B cell (primary cell): Measurements from ENCODE around the gene EXOSC2. TPM values are rescaled to one million over a fixed set of nuclear protein-coding genes. Genes with fewer than 3 reads are reported as not detected.
A peak's percentile ranks its signal among the peaks of the same experiment; 100 is the strongest.

ENCODE experiments used
- ATAC-seq: fragments of 200-7000 bp; cut with Tn5 transposase; one replicate; pipeline ENCODE4 v1.10.0; 2021; ENCODE audit warnings: low read depth, mild to moderate bottlenecking, moderate number of reproducible peaks, moderate library complexity
- CTCF ChIA-PET: fragments of 350-600 bp; sonication (Branson Sonifier 250); formaldehyde crosslinking; loops from one replicate; lab custom pipeline; 2021; ENCODE audit warnings: antibody characterized with exemption, inconsistent platforms; lab: Charles Lee
- POLR2A ChIA-PET: fragments of 350-600 bp; sonication (Branson Sonifier 250); formaldehyde crosslinking; loops from one replicate; lab custom pipeline; 2021; ENCODE audit warnings: antibody characterized with exemption; lab: Charles Lee
- DNase-seq: peaks from one replicate; pipeline ENCODE4 v3.0.0; 2013
- H2AFZ ChIP-seq: 2 replicates; pipeline ENCODE4 v1.6.1; 2012; ENCODE audit warnings: mild to moderate bottlenecking, low read depth, low read length; ENCODE audit not compliant: insufficient read depth, poor library complexity, severe bottlenecking
- H3K27ac ChIP-seq, 2 donors: 1 replicate in 1 of 2; 2 replicates in 1 of 2; pipeline ENCODE4 v1.5.1; 2012 to 2013; ENCODE audit warnings: low read length in 2 of 2, mild to moderate bottlenecking in 2 of 2, moderate library complexity in 1 of 2
- H3K27me3 ChIP-seq, 4 experiments: fragments of 200-600 bp in 1 of 4; sonication (generic) in 1 of 4; replicated peaks in 1 of 4; 1 replicate in 2 of 4; 2 replicates in 2 of 4; pipeline versions ENCODE4 v1.6.1 to v1.7.0; 2013 to 2016; ENCODE audit warnings: low read length in 3 of 4, mild to moderate bottlenecking in 2 of 4, mixed read lengths in 1 of 4, moderate library complexity in 1 of 4; ENCODE audit not compliant: insufficient read depth in 4 of 4, control insufficient read depth in 3 of 4; ENCODE audit errors: control extremely low read depth in 1 of 4
- H3K36me3 ChIP-seq, 2 experiments: replicated peaks in 1 of 2; 1 replicate in 1 of 2; 2 replicates in 1 of 2; pipeline versions ENCODE4 v1.6.1 to v1.7.1; 2013; ENCODE audit warnings: low read length in 1 of 2; ENCODE audit not compliant: insufficient read depth in 2 of 2, control insufficient read depth in 1 of 2; ENCODE audit errors: control extremely low read depth in 1 of 2, extremely low read depth in 1 of 2
- H3K4me1 ChIP-seq, 2 donors: fragments of 200-600 bp in 1 of 2; sonication (generic) in 1 of 2; 1 replicate in 1 of 2; 2 replicates in 1 of 2; pipeline versions ENCODE4 v1.5.1 to v1.6.1; 2013 to 2017; ENCODE audit warnings: low read length in 2 of 2; ENCODE audit not compliant: control insufficient read depth in 2 of 2, insufficient read depth in 2 of 2
- H3K4me2 ChIP-seq: replicated peaks from 2 replicates; pipeline ENCODE3; 2012; ENCODE audit warnings: mild to moderate bottlenecking, low read depth, low read length; ENCODE audit not compliant: poor library complexity, severe bottlenecking
- H3K4me3 ChIP-seq, 5 experiments: fragments of 200-600 bp in 1 of 5; sonication (generic) in 1 of 5; 1 replicate in 3 of 5; 2 replicates in 2 of 5; pipeline versions ENCODE4 v1.5.1 to v1.7.0; 2011 to 2016; ENCODE audit warnings: low read length in 4 of 5, mild to moderate bottlenecking in 4 of 5, low read depth in 2 of 5, control low read depth in 1 of 5, moderate library complexity in 1 of 5; ENCODE audit not compliant: insufficient read depth in 1 of 5; ENCODE audit errors: control extremely low read depth in 1 of 5, extremely low read depth in 1 of 5
- H3K79me2 ChIP-seq: fragments of 200-600 bp; sonication (generic); one replicate; pipeline ENCODE4 v1.6.0; 2016; ENCODE audit warnings: low read length; ENCODE audit not compliant: control insufficient read depth, insufficient read depth
- H3K9ac ChIP-seq: fragments of 200-600 bp; sonication (generic); 2 replicates; pipeline ENCODE4 v1.6.1; 2017; ENCODE audit warnings: mild to moderate bottlenecking, low read length, moderate library complexity
- H3K9me3 ChIP-seq, 3 donors: one replicate each; pipeline versions ENCODE4 v1.6.1 to v1.7.1; 2013; ENCODE audit warnings: low read length in 2 of 3; ENCODE audit not compliant: control insufficient read depth in 2 of 3, insufficient read depth in 1 of 3; ENCODE audit errors: control extremely low read depth in 1 of 3
- H4K20me1 ChIP-seq: 2 replicates; pipeline ENCODE4 v1.6.0; 2012; ENCODE audit warnings: mild to moderate bottlenecking, low read length; ENCODE audit not compliant: insufficient read depth, control insufficient read depth, poor library complexity, severe bottlenecking
- H3K27ac Mint-ChIP-seq: one replicate; pipeline ENCODE4 v1.8.0; 2021; ENCODE audit warnings: mixed read lengths
- H3K27me3 Mint-ChIP-seq: one replicate; pipeline ENCODE4 v1.8.0; 2021; ENCODE audit warnings: mixed read lengths
- H3K4me1 Mint-ChIP-seq: one replicate; pipeline ENCODE4 v1.8.0; 2021; ENCODE audit warnings: mixed read lengths
- H3K4me3 Mint-ChIP-seq: one replicate; pipeline ENCODE4 v1.8.0; 2021; ENCODE audit warnings: mixed read lengths
- H3K9me3 Mint-ChIP-seq: one replicate; pipeline ENCODE4 v1.8.0; 2022; ENCODE audit warnings: mixed read lengths; ENCODE audit not compliant: insufficient read depth
- EZH2 ChIP-seq: IDR thresholded peaks from 2 replicates; pipeline ENCODE4 v1.6.1; 2012; ENCODE audit warnings: borderline replicate concordance, low read depth, mild to moderate bottlenecking, moderate library complexity, low read length; ENCODE audit not compliant: insufficient read depth, poor library complexity, severe bottlenecking
- WGBS: methylation state at CpG from one replicate; pipeline ENCODE4 v1.1.5; 2013; ENCODE audit warnings: missing lambda C conversion rate; ENCODE audit not compliant: insufficient coverage; 5-methylcytosine and 5-hydroxymethylcytosine counted together
- intact Hi-C: fragments of 100-400 bp; cut with micrococcal nuclease; formaldehyde crosslinking; loops from one replicate; pipeline ENCODE4 v1.10.0; 2022
- polyA plus RNA-seq: library from polyadenylated mRNA; depleted of rRNA; stranded (reverse); fragments of >200 nt; gene quantifications from 2 replicates; pipeline ENCODE4 v1.2.3, GENCODE V29; 2012
- total RNA-seq, 2 donors: library from RNA; stranded (reverse); fragments of 120-200 nt in 1 of 2; gene quantifications; 1 replicate in 1 of 2; 2 replicates in 1 of 2; pipeline versions ENCODE4 v1.2.3 to v1.2.4, GENCODE V29; 2013 to 2022
- TF ChIP-seq, protein P1 (sequence below): fragments of 200-600 bp; IDR thresholded peaks from one replicate; pipeline ENCODE4 v1.8.0; 2022; ENCODE audit warnings: antibody characterized with exemption, mild to moderate bottlenecking

Gene EXOSC2
- total and polyA plus RNA-seq, 2 donors (not counting 1 experiment from before 2014, with no cell fraction given): 31.5 to 53.3 TPM

DNA sequence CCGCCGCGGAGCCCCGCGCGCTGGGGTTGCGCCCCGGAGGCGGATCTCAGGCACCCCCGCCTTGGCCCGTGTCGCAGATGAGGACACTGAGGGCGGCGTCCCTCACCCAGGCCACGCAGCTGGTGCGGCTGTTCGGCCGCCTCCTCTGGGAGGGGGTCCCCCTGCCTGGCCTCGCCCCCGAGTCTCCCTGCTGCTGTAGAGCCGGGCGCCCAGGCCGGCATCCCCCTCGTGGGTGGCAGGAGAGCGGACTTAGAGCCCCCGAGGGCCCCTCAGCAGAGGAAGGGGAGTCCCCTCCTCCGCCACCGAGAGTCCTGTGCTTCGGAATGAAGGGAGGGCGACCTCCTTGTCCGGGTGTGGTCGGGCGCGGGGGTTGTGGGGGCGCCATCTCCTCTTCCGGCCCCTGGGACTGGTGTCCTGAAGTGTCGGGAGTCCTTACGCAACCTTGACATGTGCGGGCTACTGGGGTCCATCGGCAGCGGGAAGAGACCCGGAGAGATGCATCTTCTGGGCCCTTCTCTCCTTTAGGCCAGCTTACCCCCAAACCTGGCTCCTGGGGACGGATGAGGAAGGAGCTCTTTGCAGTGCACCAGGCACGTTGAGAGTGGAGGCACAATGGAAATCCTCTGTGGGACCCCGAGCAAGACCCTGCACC is 11.7 kb upstream of the EXOSC2 start:
- DNase-seq: peak; percentile 61
- Histone ChIP-seq H2AFZ (peak overlapping the region; percentile 92), H3K27ac (no peak overlapping the region), H3K9me3 (peaks cover 0 to 5% (median 5%) of the 10 kb centered on the region in 3 donors), H3K9ac (peak overlapping the region; percentile 70), H3K36me3 (no peaks in the 10 kb centered on the region), H3K27me3 (peaks cover 0 to 32% (median 4%) of the 10 kb centered on the region in 4 experiments), H4K20me1 (no peaks in the 10 kb centered on the region), H3K79me2 (no peaks in the 10 kb centered on the region), H3K4me3 (peak overlapping the region; percentile 3 to 71 (median 61)), H3K4me1 (peaks cover 12% of the 10 kb centered on the region in 2 donors), H3K4me2 (peak overlapping the region; percentile 97)
- CTCF ChIA-PET: interaction anchor here (0.7 to 2.2 kb wide), 24 partner anchors 9 to 365 kb away, joined by 3 to 43 read pairs (median 4); partner anchors contain the start of genes EXOSC2 and PRDM12
- Mint-ChIP-seq H3K27ac (no peak overlapping the region), H3K9me3 (no peaks in the 10 kb centered on the region), H3K4me3 (peak overlapping the region; percentile 97), H3K27me3 (peaks cover 7% of the 10 kb centered on the region), H3K4me1 (peaks cover 8% of the 10 kb centered on the region)
- WGBS: under 1% methylated on average over 44 of the region's 45 CpGs
- no peak for TF ChIP-seq EZH2
- TF ChIP-seq, protein P1, sequence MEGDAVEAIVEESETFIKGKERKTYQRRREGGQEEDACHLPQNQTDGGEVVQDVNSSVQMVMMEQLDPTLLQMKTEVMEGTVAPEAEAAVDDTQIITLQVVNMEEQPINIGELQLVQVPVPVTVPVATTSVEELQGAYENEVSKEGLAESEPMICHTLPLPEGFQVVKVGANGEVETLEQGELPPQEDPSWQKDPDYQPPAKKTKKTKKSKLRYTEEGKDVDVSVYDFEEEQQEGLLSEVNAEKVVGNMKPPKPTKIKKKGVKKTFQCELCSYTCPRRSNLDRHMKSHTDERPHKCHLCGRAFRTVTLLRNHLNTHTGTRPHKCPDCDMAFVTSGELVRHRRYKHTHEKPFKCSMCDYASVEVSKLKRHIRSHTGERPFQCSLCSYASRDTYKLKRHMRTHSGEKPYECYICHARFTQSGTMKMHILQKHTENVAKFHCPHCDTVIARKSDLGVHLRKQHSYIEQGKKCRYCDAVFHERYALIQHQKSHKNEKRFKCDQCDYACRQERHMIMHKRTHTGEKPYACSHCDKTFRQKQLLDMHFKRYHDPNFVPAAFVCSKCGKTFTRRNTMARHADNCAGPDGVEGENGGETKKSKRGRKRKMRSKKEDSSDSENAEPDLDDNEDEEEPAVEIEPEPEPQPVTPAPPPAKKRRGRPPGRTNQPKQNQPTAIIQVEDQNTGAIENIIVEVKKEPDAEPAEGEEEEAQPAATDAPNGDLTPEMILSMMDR: no peak
- ATAC-seq: peak; percentile 31
- intact Hi-C loops: loop anchor here (1.0 to 10.0 kb wide), 3 partner anchors 11 to 577 kb away; partner anchors contain the start of genes EXOSC2 and FUBP3
- POLR2A ChIA-PET: interaction anchor here (0.9 kb wide), 1 partner anchor 11 kb away, joined by 4 read pairs; the partner anchor contains the start of gene EXOSC2
